Measurements from ENCODE around the gene PPP2R3A.

DNA sequence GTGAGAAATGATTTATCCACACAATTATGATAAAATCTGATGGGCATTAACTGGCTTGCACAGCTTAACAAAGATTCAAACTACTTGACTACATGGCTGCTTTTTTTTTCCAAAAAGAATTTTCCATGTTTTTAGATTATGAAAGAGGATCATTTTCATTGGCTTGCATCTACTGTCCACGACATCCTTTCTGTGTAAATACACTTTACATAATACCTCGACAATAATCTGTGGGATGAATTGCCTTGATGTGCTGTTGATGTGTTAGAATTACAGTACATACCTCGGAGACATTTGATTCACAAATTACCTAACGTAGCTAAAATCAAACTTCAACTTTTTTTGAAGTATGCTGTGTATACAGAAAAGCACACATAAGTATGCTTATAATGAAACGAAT lies 104.4 kb downstream of the PPP2R3A start:
- TF ChIP-seq, protein P1, sequence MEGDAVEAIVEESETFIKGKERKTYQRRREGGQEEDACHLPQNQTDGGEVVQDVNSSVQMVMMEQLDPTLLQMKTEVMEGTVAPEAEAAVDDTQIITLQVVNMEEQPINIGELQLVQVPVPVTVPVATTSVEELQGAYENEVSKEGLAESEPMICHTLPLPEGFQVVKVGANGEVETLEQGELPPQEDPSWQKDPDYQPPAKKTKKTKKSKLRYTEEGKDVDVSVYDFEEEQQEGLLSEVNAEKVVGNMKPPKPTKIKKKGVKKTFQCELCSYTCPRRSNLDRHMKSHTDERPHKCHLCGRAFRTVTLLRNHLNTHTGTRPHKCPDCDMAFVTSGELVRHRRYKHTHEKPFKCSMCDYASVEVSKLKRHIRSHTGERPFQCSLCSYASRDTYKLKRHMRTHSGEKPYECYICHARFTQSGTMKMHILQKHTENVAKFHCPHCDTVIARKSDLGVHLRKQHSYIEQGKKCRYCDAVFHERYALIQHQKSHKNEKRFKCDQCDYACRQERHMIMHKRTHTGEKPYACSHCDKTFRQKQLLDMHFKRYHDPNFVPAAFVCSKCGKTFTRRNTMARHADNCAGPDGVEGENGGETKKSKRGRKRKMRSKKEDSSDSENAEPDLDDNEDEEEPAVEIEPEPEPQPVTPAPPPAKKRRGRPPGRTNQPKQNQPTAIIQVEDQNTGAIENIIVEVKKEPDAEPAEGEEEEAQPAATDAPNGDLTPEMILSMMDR (conservative IDR thresholded peaks at IDR 0.05) = no peak
- no peak for TF ChIP-seq ZFX (IDR thresholded peaks at IDR 0.05)

All from C4-2B (cell line).